K562 (cell line): ENCODE data around the gene TOR1AIP2. TPM values are rescaled to one million over a fixed set of nuclear protein-coding genes. Genes with fewer than 3 reads are reported as not detected.

Source experiments
- CBX8 ChIP-seq: fragments of 200-600 bp; sonication (generic); IDR thresholded peaks from 2 replicates; pipeline ENCODE4 v1.6.1; 2012; ENCODE audit warnings: borderline replicate concordance, mixed run types, low read depth, mild to moderate bottlenecking, moderate library complexity, mixed read lengths, low read length, control low read depth, inconsistent platforms; ENCODE audit not compliant: poor library complexity, severe bottlenecking; ENCODE audit errors: extremely low read depth
- DMBX1 ChIP-seq: fragments of 250-450 bp; sonication (Bioruptor Pico); IDR thresholded peaks from 2 replicates; pipeline ENCODE4 v1.8.0; 2022; ENCODE audit warnings: inconsistent platforms, mild to moderate bottlenecking, moderate library complexity, borderline replicate concordance
- MTA3 ChIP-seq: fragments of 450-650 bp; formaldehyde crosslinking; IDR thresholded peaks from 2 replicates; pipeline ENCODE4 v1.6.1; 2017; ENCODE audit warnings: mild to moderate bottlenecking, borderline replicate concordance
- NBN ChIP-seq: fragments of 450-650 bp; IDR thresholded peaks from 2 replicates; pipeline ENCODE4 v1.6.1; 2016; ENCODE audit warnings: low read depth, mild to moderate bottlenecking
- RFX5 ChIP-seq: IDR thresholded peaks from 2 replicates; pipeline ENCODE4 v1.6.1; 2011; ENCODE audit warnings: low read depth, mild to moderate bottlenecking, improper control_type of control experiment, low read length
- SMAD1 ChIP-seq: fragments of 150-350 bp; IDR thresholded peaks from 2 replicates; pipeline ENCODE4 v1.6.1; 2014; ENCODE audit warnings: low read length, low read depth; ENCODE audit not compliant: partially characterized antibody
- TOE1 ChIP-seq, 2 experiments: fragments of 450-650 bp in 1 of 2; sonication (generic) in 1 of 2; formaldehyde crosslinking in 1 of 2; IDR thresholded peaks; 2 replicates each; pipeline versions ENCODE4 v1.7.1 to v1.8.0; 2016 to 2022; ENCODE audit warnings: borderline replicate concordance in 2 of 2, mild to moderate bottlenecking in 2 of 2, antibody characterized with exemption in 1 of 2, inconsistent platforms in 1 of 2, low read depth in 1 of 2, missing genetic modification reagents in 1 of 2, moderate library complexity in 1 of 2
- ZNF318 ChIP-seq, 2 experiments: fragments of 450-650 bp; IDR thresholded peaks; 2 replicates each; pipeline ENCODE4 v1.6.1; 2016; ENCODE audit warnings: mild to moderate bottlenecking in 2 of 2, borderline replicate concordance in 1 of 2, low read depth in 1 of 2, moderate library complexity in 1 of 2
- ZNF699 ChIP-seq: fragments of 250-450 bp; sonication (Bioruptor Pico); IDR thresholded peaks from 2 replicates; pipeline ENCODE4 v1.8.0; 2021; ENCODE audit warnings: mild to moderate bottlenecking, moderate library complexity; ENCODE audit not compliant: insufficient replicate concordance
- polyA plus RNA-seq, 8 experiments: library from polyadenylated mRNA; depleted of rRNA in 4 of 8; stranded (reverse) in 5 of 8; unstranded in 3 of 8; fragments of >200 nt; fragmentation: Nextera tagmentation in 2 of 8; fragmentation: Illumina TruSeq in 1 of 8; extraction: Ambion mirVana in 2 of 8; extraction: Trizol in 1 of 8; gene quantifications; 2 replicates each; pipeline versions ENCODE4 v1.2.1 to v1.2.3, GENCODE V29; 2011 to 2014; ENCODE audit warnings: inconsistent platforms in 1 of 8, missing spikeins in 1 of 8
- total RNA-seq, 7 experiments: library from RNA; depleted of rRNA in 6 of 7; stranded (reverse); fragments of >200 nt in 6 of 7; fragmentation: Illumina TruSeq in 2 of 7; extraction: Trizol in 2 of 7; gene quantifications; 2 replicates each; pipeline versions ENCODE4 v1.2.1 to v1.2.3, GENCODE V29; 2011 to 2021; ENCODE audit warnings: low replicate concordance in 1 of 7
- TF ChIP-seq, protein P1 (sequence below): fragments of 450-650 bp; IDR thresholded peaks from 2 replicates; pipeline ENCODE4 v1.6.1; 2016; ENCODE audit warnings: low read depth

TOR1AIP2 gene
- total and polyA plus RNA-seq, 9 of the 15 experiments (the other 6 are each of a cell fraction or from before 2014, with no cell fraction given) = 16.7 to 122 (median 41.4) TPM

DNA sequence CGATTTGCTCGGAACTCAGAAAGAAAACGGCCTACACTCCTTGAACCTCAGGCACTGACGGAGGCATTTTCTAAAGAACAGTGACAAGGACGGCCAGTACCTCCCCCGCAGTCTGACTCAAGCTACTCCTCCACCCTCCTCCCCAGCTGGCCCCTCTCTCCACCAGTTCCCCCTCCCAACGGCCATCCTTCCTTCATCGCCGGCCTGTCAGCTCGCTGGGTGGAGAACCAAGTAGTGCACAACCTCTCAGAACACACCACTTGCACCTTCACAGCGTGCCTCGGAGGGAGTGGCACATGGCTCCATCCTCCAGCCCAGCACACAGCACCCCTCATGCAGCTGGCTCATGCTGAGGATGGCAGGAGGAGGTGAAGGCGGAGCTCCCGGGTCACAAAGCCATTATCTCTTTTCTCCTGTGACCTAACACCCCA lies 58.8 kb downstream of the TOR1AIP2 start (continued):
- TF ChIP-seq, protein P1, sequence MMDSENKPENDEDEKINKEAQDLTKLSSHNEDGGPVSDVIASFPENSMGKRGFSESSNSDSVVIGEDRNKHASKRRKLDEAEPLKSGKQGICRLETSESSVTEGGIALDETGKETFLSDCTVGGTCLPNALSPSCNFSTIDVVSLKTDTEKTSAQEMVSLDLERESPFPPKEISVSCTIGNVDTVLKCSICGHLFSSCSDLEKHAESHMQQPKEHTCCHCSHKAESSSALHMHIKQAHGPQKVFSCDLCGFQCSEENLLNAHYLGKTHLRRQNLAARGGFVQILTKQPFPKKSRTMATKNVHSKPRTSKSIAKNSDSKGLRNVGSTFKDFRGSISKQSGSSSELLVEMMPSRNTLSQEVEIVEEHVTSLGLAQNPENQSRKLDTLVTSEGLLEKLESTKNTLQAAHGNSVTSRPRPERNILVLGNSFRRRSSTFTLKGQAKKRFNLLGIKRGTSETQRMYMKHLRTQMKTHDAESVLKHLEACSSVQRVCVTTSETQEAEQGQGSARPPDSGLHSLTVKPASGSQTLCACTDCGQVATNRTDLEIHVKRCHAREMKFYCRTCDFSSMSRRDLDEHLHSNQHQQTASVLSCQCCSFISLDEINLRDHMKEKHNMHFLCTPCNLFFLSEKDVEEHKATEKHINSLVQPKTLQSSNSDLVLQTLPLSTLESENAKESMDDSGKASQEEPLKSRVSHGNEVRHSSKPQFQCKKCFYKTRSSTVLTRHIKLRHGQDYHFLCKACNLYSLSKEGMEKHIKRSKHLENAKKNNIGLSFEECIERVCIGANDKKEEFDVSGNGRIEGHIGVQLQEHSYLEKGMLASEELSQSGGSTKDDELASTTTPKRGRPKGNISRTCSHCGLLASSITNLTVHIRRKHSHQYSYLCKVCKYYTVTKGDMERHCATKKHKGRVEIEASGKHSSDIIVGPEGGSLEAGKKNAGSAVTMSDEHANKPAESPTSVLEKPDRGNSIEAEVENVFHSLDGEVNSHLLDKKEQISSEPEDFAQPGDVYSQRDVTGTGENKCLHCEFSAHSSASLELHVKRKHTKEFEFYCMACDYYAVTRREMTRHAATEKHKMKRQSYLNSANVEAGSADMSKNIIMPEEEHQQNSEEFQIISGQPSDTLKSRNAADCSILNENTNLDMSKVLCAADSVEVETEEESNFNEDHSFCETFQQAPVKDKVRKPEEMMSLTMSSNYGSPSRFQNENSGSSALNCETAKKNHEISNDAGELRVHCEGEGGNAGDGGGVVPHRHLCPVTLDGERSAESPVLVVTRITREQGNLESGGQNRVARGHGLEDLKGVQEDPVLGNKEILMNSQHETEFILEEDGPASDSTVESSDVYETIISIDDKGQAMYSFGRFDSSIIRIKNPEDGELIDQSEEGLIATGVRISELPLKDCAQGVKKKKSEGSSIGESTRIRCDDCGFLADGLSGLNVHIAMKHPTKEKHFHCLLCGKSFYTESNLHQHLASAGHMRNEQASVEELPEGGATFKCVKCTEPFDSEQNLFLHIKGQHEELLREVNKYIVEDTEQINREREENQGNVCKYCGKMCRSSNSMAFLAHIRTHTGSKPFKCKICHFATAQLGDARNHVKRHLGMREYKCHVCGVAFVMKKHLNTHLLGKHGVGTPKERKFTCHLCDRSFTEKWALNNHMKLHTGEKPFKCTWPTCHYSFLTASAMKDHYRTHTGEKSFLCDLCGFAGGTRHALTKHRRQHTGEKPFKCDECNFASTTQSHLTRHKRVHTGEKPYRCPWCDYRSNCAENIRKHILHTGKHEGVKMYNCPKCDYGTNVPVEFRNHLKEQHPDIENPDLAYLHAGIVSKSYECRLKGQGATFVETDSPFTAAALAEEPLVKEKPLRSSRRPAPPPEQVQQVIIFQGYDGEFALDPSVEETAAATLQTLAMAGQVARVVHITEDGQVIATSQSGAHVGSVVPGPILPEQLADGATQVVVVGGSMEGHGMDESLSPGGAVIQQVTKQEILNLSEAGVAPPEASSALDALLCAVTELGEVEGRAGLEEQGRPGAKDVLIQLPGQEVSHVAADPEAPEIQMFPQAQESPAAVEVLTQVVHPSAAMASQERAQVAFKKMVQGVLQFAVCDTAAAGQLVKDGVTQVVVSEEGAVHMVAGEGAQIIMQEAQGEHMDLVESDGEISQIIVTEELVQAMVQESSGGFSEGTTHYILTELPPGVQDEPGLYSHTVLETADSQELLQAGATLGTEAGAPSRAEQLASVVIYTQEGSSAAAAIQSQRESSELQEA = no peak
- TF ChIP-seq ZNF699 (CRISPR knock-in tag) (no peak), DMBX1 (CRISPR knock-in tag) (no peak), ZNF318 (IDR thresholded peaks at IDR 0.05; ENCODE audit: borderline replicate concordance in 1 of 2, low read depth in 1 of 2) (peak in 1 of 2 experiments; percentile 63; a peak in 2 of 4 replicates), TOE1 (IDR thresholded peaks at IDR 0.05; ENCODE audit: borderline replicate concordance) (0 out of 2 replicates have a peak, but pooled peaks have one; percentile 40), TOE1 (CRISPR knock-in tag; IDR thresholded peaks at IDR 0.05; ENCODE audit: borderline replicate concordance, low read depth) (no peak), CBX8 (no peak), NBN (0 out of 2 replicates have a peak, but pooled peaks have one; percentile 65), RFX5 (no peak), MTA3 (peak; percentile 71; the same call in 1 of the 2 replicates), SMAD1 (no peak)
